ENCODE data around the gene TRMT2A.
"Not testable (repeated sequence)": the region's sequence is repeated elsewhere in the genome, so short reads cannot be mapped to it uniquely, and the experiment has no call there.

Gene TRMT2A

DNA sequence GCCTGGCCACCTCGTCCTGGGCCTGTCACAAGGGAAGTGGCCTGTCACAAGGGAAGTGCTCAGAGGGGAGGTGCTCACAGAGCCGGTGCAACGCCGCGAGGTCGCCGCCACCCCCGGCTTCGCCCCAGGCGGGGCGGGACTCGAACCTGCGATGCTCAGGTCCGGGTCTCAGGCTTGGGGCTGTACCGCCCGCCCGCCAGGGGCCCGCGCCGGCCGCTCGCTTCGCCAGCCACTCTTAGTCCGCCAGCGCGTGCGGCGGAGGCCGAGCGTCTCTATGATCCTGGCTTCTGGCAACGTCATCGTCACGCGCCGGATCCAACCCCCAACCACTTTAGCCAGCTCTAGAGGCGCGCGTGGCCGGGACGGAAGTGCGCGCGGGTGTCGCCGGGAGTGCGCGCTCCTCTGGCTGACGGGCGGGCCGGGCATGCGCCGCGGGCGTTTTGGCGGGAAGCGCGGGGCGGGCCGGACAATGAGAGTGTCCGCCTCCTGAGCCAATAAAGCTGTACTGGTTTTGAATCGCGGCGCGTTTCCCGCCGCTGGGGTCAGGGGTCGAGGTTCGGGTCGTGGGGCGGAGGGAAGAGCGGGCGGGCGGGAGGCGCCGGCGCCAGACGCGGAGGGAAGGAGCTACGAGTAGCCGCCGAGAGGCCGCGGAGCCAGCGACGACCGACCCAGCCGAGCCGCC is at the start of gene TRMT2A:
TSS of gene TRMT2A (minus strand) at position 276 of the 682 bp plus-strand sequence. CDS start 320 bp downstream, outside the sequence.
- DNase-seq: peak; percentile 76

- DNase-seq: no peak
Observed at GRCh38 chr22:20166703-20167102, 49.7 kb upstream of the TRMT2A start.

- no peak for DNase-seq
Observed at GRCh38 chr22:20165913-20166312, 48.9 kb upstream of the TRMT2A start.

- DNase-seq: no peak
Observed at GRCh38 chr22:20165421-20165820, 48.4 kb upstream of the TRMT2A start.

- no peak for DNase-seq
Observed at GRCh38 chr22:20164863-20165262, 47.8 kb upstream of the TRMT2A start.

DNA sequence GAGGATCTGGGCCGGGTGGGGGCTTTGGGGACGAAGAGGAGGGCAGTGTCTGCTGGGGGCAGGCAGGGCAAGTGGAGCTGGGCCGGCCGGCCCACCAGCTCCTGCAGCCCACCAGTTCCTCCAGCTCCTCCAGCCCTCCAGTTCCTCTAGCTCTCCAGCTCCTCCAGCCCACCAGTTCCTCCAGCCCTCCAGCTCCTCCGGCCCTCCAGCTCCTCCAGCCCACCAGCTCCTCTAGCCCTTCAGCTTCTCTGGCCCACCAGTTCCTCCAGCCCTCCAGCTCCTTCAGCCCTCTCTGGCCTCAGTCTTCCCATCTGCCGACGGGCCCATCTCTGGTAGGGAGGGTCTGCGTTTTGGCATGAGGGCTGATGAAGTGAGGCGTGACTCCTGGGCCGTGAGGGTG is 43.0 kb upstream of the TRMT2A start:
- no peak for DNase-seq

DNA sequence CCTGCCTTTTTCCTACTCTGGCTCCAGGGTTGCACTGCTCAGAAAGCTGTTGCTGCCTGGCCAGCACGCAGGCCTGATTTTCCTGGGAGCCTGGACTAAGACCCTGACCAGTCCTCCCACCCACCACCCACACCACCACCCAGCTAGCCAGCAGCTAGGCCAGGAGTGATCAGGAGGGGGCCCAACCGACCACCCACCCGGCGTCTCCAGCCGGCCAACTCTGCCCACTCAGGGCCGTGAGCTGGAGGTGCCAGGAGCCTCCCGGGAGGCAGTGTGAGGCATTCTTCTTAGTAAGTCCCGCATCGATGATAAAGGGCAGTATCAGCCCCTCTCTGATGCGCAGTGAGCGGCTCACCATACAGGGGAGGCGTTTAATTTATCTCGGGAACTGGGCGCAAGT is 42.5 kb upstream of the TRMT2A start:
- DNase-seq: not testable (repeated sequence)

DNA sequence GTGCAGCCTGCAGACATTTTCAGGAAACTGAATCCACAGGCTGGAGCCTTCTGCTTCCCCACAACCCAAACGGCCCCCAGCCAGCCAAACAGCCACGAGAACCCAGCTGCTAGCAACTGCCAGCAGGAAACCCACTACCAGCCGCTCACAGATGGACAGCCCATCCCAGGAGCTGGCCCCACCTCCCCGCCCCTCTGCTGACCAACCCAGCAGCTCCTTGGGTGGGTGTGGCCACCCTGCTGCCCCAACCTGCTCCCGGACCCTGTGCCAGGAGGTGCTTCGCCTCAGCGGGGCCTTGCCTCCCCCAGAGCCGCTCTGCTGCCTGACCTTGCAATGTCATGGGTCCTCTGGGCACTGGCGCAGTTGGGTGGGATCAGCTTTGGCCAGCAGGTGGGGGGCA is 42.0 kb upstream of the TRMT2A start:
- DNase-seq: no peak

DNA sequence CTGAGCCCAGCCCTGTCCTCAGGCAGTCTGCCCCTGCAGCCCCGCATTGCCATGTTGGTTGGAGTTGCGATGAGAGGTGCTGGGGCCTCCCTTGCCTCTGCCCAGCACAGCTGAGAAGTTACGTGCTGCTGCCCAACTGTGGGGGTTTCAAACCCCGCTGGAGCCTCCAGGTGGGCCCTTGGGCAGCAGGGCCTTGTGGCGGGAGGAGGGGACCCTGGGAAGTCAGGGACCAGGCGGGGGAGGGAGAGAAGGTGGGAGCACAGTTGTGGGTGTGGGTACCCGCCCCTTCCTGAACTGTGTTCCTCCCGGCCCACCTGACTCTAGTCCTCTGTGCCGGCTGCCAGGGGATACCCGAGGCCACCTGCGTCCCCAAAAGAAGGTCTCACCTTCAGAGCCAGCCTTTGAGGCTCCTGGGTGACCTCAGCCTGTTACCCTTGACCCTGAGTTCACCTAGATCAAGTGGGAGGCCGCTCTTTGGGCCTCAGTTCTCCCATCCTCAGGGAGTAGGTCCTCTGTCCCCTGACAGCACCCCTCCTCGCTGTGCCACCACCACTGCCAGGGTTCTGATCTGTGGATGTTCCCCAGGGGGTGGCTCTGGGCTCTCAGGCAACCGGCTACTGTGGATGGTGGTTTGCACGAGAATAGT is 41.5 kb upstream of the TRMT2A start:
- no peak for DNase-seq

DNA sequence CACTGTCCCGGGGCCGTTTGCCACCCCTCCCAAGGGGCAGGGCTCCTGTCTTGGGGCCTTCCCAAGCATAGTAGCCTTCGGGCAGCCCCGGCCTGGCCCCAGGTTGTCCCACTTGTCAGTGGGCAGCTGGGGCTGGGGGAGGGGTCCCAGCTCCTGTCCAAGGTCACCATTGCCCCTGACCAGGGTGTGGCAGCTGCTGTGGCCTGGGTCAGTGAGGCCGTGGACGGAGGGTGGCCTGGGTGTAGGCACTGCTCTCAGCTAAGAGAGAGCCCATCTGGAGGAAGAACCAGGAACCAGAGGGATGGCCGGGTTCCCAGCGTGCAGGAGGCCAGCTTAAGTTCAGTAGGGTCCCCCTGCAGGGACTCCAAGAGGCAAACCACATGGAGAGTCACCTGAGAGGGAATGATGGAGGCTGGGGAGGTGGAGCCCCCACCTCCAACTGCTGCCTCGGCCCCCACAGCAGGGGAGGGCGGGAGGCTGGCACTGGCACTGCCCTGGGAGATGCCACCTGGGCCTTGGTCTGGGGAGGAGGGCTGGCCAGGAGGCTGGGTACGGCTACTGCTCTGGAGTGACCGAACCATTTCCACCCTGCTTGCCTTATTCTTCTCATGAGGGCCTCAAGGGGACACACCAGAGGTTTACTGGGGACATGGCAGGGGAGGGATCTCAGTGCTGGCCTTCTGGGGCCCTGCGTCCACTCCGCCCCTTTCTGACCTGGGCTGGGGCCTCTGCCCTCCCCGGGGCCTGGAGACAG is 40.6 kb upstream of the TRMT2A start:
- DNase-seq: no peak

DNA sequence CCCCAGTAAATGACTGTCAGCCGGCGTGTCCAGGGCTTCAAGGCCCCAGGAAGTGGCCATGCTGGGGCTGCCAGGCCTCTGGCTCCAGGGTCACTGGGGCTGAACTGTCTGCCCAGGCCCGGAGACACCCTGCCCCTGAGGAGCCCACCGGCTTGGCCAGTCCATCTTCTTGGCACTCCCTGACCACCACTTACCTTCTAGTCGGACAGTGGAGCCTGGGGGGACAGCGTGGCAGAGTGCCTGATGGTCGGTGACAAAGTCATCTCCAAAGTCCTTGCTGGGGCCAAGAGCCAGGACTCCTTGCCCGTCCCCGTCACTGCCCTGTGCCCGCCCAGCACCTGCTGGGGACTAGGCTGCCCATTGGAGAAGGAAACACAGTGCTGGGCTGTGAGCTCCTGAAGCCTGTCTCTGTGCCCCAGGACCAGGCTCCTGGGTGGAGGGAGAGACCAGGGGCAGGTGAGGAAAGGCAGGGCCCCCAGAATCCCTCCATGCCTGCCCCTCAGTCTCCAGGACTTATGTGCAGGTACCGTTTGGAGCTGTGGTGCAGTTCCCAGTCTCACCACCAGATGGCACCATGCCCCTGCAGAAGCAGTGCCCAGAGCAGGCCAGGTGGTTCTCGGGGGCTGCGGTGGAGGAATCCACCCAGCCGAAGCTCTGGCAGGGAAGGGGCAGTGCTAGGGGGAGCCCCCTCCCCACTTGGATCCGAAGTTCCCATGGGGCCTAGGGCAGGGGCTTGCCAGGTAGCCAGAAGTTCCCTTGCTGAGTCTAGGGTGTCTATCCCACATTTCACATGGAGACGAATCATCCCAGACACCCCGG is 39.8 kb upstream of the TRMT2A start:
- DNase-seq: peak; percentile 7

DNA sequence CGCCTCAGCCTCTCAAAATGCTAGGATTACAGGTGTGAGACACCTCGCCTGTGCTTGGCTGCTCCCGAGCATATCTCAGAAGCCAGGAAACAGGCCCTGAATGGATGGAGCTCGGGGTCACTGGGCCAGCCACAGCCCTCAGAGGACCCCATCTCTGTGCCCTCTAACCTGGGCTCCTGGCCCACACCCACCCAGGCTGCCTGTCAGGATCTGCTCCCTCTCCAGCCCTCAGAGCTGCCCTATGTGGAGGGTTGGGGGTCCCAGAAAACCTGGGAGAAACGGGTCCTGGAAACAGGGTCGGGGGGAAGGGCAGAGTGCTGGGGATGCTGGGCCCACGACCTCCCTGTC is 39.0 kb upstream of the TRMT2A start:
- no peak for DNase-seq

- DNase-seq: peak; percentile 63
Observed at GRCh38 chr22:20155330-20156041, 38.5 kb upstream of the TRMT2A start.

- no peak for DNase-seq
Observed at GRCh38 chr22:20154602-20155187, 37.7 kb upstream of the TRMT2A start.

GRCh38 chr22:20153945-20154344 is 36.9 kb upstream of the TRMT2A start:
- no peak for DNase-seq

- no peak for DNase-seq
Observed at GRCh38 chr22:20152464-20152890, 35.5 kb upstream of the TRMT2A start.

DNA sequence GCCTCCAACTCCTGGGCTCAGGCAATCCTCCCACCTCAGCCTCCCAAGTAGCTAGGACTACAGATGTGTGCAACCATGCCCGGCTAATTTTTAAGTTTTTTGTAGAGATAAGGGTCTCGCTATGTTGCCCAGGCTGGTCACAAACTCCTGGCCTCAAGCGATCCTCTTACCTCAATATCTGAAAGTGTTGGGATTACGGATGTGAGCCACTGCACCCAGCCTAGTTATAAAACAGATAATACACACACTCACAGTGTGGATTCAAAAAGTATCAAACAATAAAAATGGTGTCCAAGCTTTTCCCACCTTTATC is 34.2 kb upstream of the TRMT2A start:
- DNase-seq: no peak

GRCh38 chr22:20150381-20151275 is 33.6 kb upstream of the TRMT2A start, which contains the start of gene CCDC188:
TSS of gene CCDC188 (minus strand) at chr22:20151055. CDS start at chr22:20150986, 69 bp downstream.
- no peak for DNase-seq

- no peak for DNase-seq
Observed at GRCh38 chr22:20149257-20150250, 32.5 kb upstream of the TRMT2A start.

- DNase-seq: no peak
Observed at GRCh38 chr22:20148414-20148813, 31.4 kb upstream of the TRMT2A start.

Data from NCI-H748 treated with DMSO at 0.1 percent for 48 hours (cell line).